ENCODE results near the gene TMEM212.

DNA sequence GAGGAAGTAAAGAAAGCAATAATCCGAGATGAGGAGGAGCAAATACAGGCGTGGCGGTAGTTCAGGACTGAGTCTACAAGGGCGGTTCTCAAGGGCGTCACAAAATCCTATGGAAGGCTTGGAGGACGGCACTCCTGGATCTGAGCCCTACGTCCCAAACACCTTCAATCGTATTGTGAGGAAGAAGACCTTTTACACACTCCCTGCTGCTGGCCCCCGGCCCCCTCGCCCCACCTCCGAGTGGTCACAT is 33.6 kb upstream of the TMEM212 start:
- TF ChIP-seq CTCF (conservative IDR thresholded peaks at IDR 0.05) (no peak), EZH2 (IDR thresholded peaks at IDR 0.05; ENCODE audit: low read depth) (no peak)

All from PC-9 (cell line).